ENCODE data around the gene ZNF496. TPM values are rescaled to one million over a fixed set of nuclear protein-coding genes. Genes with fewer than 3 reads are reported as not detected.

ZNF496 gene
- total RNA-seq, 2 experiments from 2014 or later: 15.8 to 19.9 TPM

DNA sequence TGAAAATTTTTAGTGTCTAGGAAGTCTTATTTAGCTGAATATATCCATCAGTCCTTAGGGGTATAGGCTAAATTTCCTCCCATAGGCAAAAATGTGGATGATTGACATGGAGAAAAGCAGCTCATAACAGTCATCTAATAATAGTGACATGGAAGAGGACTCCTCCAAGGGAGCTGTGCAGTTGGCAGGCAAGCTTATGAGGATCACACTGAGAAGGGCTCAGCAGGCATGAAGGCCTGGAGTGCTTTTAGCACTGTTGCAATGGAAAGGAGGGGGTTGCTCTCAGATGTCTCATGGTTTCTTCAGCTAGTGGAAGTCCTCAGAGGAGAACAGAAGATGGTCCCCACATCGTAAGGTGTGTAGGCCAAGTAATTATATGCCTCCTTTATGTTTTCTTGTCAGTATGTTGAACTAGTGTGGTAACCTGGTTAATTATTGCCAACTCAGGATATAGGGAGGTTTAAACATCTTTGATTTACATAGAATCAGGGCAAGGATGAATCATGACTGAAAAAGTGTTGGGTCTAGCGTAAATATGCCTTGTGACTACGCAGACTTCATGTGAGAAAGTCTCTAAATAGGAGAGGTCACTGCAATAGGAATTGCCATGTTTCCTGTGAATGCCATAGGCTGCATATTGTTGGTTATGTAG lies 56.9 kb downstream of the ZNF496 start:
- peaks cover 3 to 10% of the 10 kb centered on the region in 2 experiments for H3K9me3 ChIP-seq (ENCODE audit: control insufficient read depth in 1 of 2, insufficient read depth in 1 of 2, low read length in 2 of 2)
- DNase-seq (no peak), ATAC-seq (ENCODE audit: poor library complexity) (no peak)
- TF ChIP-seq, protein P1, sequence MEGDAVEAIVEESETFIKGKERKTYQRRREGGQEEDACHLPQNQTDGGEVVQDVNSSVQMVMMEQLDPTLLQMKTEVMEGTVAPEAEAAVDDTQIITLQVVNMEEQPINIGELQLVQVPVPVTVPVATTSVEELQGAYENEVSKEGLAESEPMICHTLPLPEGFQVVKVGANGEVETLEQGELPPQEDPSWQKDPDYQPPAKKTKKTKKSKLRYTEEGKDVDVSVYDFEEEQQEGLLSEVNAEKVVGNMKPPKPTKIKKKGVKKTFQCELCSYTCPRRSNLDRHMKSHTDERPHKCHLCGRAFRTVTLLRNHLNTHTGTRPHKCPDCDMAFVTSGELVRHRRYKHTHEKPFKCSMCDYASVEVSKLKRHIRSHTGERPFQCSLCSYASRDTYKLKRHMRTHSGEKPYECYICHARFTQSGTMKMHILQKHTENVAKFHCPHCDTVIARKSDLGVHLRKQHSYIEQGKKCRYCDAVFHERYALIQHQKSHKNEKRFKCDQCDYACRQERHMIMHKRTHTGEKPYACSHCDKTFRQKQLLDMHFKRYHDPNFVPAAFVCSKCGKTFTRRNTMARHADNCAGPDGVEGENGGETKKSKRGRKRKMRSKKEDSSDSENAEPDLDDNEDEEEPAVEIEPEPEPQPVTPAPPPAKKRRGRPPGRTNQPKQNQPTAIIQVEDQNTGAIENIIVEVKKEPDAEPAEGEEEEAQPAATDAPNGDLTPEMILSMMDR (IDR thresholded peaks at IDR 0.05): no peak
- no peak overlapping the region for H3K4me3 ChIP-seq (ENCODE audit: low read length)
- H3K9me3 Mint-ChIP-seq: peaks cover 10% of the 10 kb centered on the region
- no peak overlapping the region for H3K27ac Mint-ChIP-seq
- H3K36me3 ChIP-seq (ENCODE audit: insufficient read depth, low read length): no peaks in the 10 kb centered on the region
- H3K4me1 Mint-ChIP-seq (ENCODE audit: low read depth): no peaks in the 10 kb centered on the region
- CTCF ChIA-PET: no interaction called here
- H3K27ac ChIP-seq (ENCODE audit: low read depth in 1 of 2, low read length in 2 of 2): no peak overlapping the region
- POLR2A ChIA-PET: no interaction called here
- H3K27me3 Mint-ChIP-seq: no peaks in the 10 kb centered on the region
- H3K36me3 Mint-ChIP-seq (ENCODE audit: low read depth): no peaks in the 10 kb centered on the region
- H3K4me3 Mint-ChIP-seq: no peak overlapping the region
- H3K4me1 ChIP-seq (ENCODE audit: insufficient read depth, low read length): no peaks in the 10 kb centered on the region
- no peaks in the 10 kb centered on the region for H3K27me3 ChIP-seq (ENCODE audit: control insufficient read depth in 1 of 2, insufficient read depth in 2 of 2, low read length in 2 of 2)
- intact Hi-C loops (cut with DNase I, micrococcal nuclease): loop anchor here in 1 of 2 experiments (5.0 kb wide), 1 partner anchor 47 kb away; no protein-coding TSS in a partner anchor

DNA sequence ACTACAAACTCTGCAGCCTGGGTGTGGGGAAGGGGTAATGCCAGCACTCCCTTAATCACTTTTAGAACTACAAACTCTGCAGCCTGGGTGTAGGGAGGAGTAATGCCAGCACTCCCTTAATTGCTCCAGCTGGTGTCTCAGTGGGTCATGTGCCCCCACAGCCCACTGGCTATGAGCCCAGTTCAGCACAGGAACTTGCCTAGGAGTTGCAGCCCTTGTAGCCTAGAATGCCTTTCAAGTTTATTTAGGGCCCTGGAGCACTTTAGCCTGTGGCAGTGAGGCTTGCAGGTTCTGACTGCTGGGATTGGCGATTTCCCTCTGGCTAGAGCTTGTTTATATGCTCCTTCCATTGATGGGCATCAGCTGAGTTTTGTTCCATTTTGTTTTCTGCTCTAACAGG lies 58.7 kb downstream of the ZNF496 start:
- Histone ChIP-seq H3K9me3 (ENCODE audit: control insufficient read depth in 1 of 2, insufficient read depth in 1 of 2, low read length in 2 of 2) (peaks cover 3 to 14% of the 10 kb centered on the region in 2 experiments), H3K36me3 (ENCODE audit: insufficient read depth, low read length) (no peaks in the 10 kb centered on the region), H3K4me3 (ENCODE audit: low read length) (no peak overlapping the region), H3K4me1 (ENCODE audit: insufficient read depth, low read length) (no peaks in the 10 kb centered on the region), H3K27me3 (ENCODE audit: control insufficient read depth in 1 of 2, insufficient read depth in 2 of 2, low read length in 2 of 2) (no peaks in the 10 kb centered on the region), H3K27ac (ENCODE audit: low read depth in 1 of 2, low read length in 2 of 2) (no peak overlapping the region)
- no peaks in the 10 kb centered on the region for H3K27me3 Mint-ChIP-seq
- H3K9me3 Mint-ChIP-seq: peaks cover 10% of the 10 kb centered on the region
- no peak overlapping the region for H3K4me3 Mint-ChIP-seq
- no peaks in the 10 kb centered on the region for H3K36me3 Mint-ChIP-seq (ENCODE audit: low read depth)
- CTCF ChIA-PET: no interaction called here
- POLR2A ChIA-PET: no interaction called here
- H3K4me1 Mint-ChIP-seq (ENCODE audit: low read depth): no peaks in the 10 kb centered on the region
- intact Hi-C loops (cut with DNase I, micrococcal nuclease): loop anchor here in 1 of 2 experiments (5.0 kb wide), 1 partner anchor 46 kb away; no protein-coding TSS in a partner anchor
- ATAC-seq (ENCODE audit: poor library complexity) (no peak), DNase-seq (no peak)
- TF ChIP-seq, protein P1 (IDR thresholded peaks at IDR 0.05): no peak
- no peak overlapping the region for H3K27ac Mint-ChIP-seq

DNA sequence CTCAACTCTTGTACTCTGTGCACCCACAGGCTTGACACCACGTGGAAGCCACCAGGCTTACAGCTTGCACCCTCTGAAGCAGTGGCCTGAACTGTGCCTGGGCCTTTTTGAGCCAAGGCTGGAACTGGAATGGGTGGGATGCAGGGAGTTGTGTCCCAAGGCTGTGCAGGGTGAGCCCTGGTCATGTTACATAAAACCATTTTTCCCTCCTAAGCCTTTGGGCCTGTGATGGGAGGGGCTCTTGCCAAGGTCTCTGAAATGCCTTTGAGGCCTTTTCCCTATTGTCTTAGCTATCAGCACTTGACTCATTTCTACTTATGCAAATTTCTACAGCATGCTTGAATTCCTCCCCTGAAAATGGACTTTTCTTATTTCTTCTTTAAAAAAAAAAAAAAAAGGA lies 61.7 kb downstream of the ZNF496 start:
- Mint-ChIP-seq H3K4me3 (no peak overlapping the region), H3K4me1 (ENCODE audit: low read depth) (no peaks in the 10 kb centered on the region), H3K9me3 (peaks cover 13% of the 10 kb centered on the region), H3K27me3 (peaks cover under 1% of the 10 kb centered on the region), H3K27ac (no peak overlapping the region), H3K36me3 (ENCODE audit: low read depth) (no peaks in the 10 kb centered on the region)
- Histone ChIP-seq H3K4me3 (ENCODE audit: low read length) (no peak overlapping the region), H3K27me3 (ENCODE audit: control insufficient read depth in 1 of 2, insufficient read depth in 2 of 2, low read length in 2 of 2) (no peaks in the 10 kb centered on the region), H3K9me3 (ENCODE audit: control insufficient read depth in 1 of 2, insufficient read depth in 1 of 2, low read length in 2 of 2) (peaks cover 3 to 18% of the 10 kb centered on the region in 2 experiments), H3K36me3 (ENCODE audit: insufficient read depth, low read length) (no peaks in the 10 kb centered on the region), H3K27ac (ENCODE audit: low read depth in 1 of 2, low read length in 2 of 2) (no peak overlapping the region), H3K4me1 (ENCODE audit: insufficient read depth, low read length) (no peaks in the 10 kb centered on the region)
- TF ChIP-seq, protein P1 (IDR thresholded peaks at IDR 0.05): no peak
- ChIA-PET CTCF (no interaction called here), POLR2A (no interaction called here)
- DNase-seq (no peak), ATAC-seq (ENCODE audit: poor library complexity) (no peak)
- intact Hi-C loops (cut with DNase I, micrococcal nuclease): loop anchor here in 1 of 2 experiments (5.0 kb wide), 1 partner anchor 43 kb away; no protein-coding TSS in a partner anchor

All from CD4-positive, alpha-beta T cell (primary cell).